Adrenal gland (tissue), 5 donors: ENCODE results near the gene ATG12.

ENCODE experiments used
- CTCF ChIP-seq, 6 experiments: fragments of 450-650 bp in 4 of 6; fragments of 200-600 bp in 2 of 6; sonication (generic) in 1 of 6; IDR thresholded peaks; 1 replicate in 5 of 6; 2 replicates in 1 of 6; pipeline versions ENCODE4 v1.5.1 to v1.8.0; 2016 to 2021; ENCODE audit warnings: antibody characterized with exemption in 6 of 6, mild to moderate bottlenecking in 2 of 6, moderate library complexity in 1 of 6
- POLR2A ChIP-seq, 2 donors: fragments of 450-650 bp; IDR thresholded peaks; one replicate each; pipeline ENCODE4 v1.6.1; 2017; ENCODE audit warnings: antibody characterized with exemption in 2 of 2, mild to moderate bottlenecking in 2 of 2, moderate library complexity in 1 of 2
- donor health status: DM: no; HTN: no; CAD: no.

- no peak for TF ChIP-seq POLR2A (IDR thresholded peaks at IDR 0.05)
- no peak for TF ChIP-seq CTCF (IDR thresholded peaks at IDR 0.05)
Observed at GRCh38 chr5:115835481-115835880, 5.9 kb downstream of the ATG12 start.
